HEK293 (cell line): ENCODE measurements around the gene BSDC1.
A peak's percentile ranks its signal among the peaks of the same experiment; 100 is the strongest.

Experiments
- CTCF ChIA-PET: fragments of 350-600 bp; formaldehyde crosslinking; extraction: SDS; loops from one replicate; lab custom pipeline; 2021; ENCODE audit warnings: antibody characterized with exemption; lab: Yijun Ruan, JAX
- POLR2A ChIA-PET: fragments of 300-600 bp; formaldehyde crosslinking; extraction: SDS; loops from one replicate; lab custom pipeline; 2020; ENCODE audit warnings: antibody characterized with exemption, inconsistent platforms; lab: Yijun Ruan, JAX
- H3K27ac ChIP-seq: fragments of 200-500 bp; sonication (Bioruptor generic); 2 replicates; pipeline ENCODE4 v1.5.1; 2014; ENCODE audit warnings: low read depth, low read length, control low read depth, inconsistent platforms; ENCODE audit errors: extremely low read depth
- H3K36me3 ChIP-seq, 2 experiments: fragments of 200-500 bp in 1 of 2; sonication (Bioruptor generic) in 1 of 2; 1 replicate in 1 of 2; 2 replicates in 1 of 2; pipeline ENCODE4 v1.5.1; 2014 to 2017; ENCODE audit warnings: inconsistent platforms in 2 of 2, low read length in 2 of 2; ENCODE audit not compliant: control insufficient read depth in 2 of 2, insufficient read depth in 1 of 2
- H3K4me1 ChIP-seq: fragments of 200-500 bp; sonication (Bioruptor generic); 2 replicates; pipeline ENCODE4 v1.5.1; 2014; ENCODE audit warnings: mild to moderate bottlenecking, low read length, inconsistent platforms; ENCODE audit not compliant: control insufficient read depth, insufficient read depth
- H3K4me3 ChIP-seq: 2 replicates; pipeline ENCODE4 v1.5.1; 2011; ENCODE audit warnings: low read depth, mild to moderate bottlenecking, control low read depth, low read length, moderate library complexity
- H3K9me3 ChIP-seq: fragments of 200-500 bp; sonication (Bioruptor generic); 2 replicates; pipeline ENCODE4 v1.5.1; 2014; ENCODE audit warnings: low read depth, low read length, inconsistent platforms; ENCODE audit not compliant: control insufficient read depth, insufficient read depth
- GLI2 ChIP-seq: fragments of 450-650 bp; formaldehyde crosslinking; IDR thresholded peaks from 2 replicates; pipeline ENCODE4; 2017; ENCODE audit warnings: missing biosample characterization, missing genetic modification characterization, low read depth, borderline replicate concordance
- GLI4 ChIP-seq: fragments of 450-650 bp; formaldehyde crosslinking; IDR thresholded peaks from 2 replicates; pipeline ENCODE4 v1.5.1; 2016; ENCODE audit warnings: missing biosample characterization, missing genetic modification characterization
- HOXD13 ChIP-seq: sonication (generic); formaldehyde crosslinking; IDR thresholded peaks from 2 replicates; pipeline ENCODE4 v1.8.0; 2022; ENCODE audit warnings: missing genetic modification reagents, borderline replicate concordance
- OSR2 ChIP-seq: fragments of 450-650 bp; formaldehyde crosslinking; IDR thresholded peaks from 2 replicates; pipeline ENCODE4 v1.5.1; 2016; ENCODE audit warnings: missing biosample characterization, missing genetic modification characterization
- ZNF121 ChIP-seq: fragments of 450-650 bp; formaldehyde crosslinking; IDR thresholded peaks from 2 replicates; pipeline ENCODE4 v1.5.1; 2016; ENCODE audit warnings: missing biosample characterization, missing genetic modification characterization
- ZNF146 ChIP-seq: fragments of 450-650 bp; formaldehyde crosslinking; IDR thresholded peaks from 2 replicates; pipeline ENCODE4 v1.5.1; 2016; ENCODE audit warnings: missing biosample characterization, missing genetic modification characterization
- ZNF169 ChIP-seq: fragments of 450-650 bp; formaldehyde crosslinking; IDR thresholded peaks from 2 replicates; pipeline ENCODE4 v1.5.1; 2016; ENCODE audit warnings: missing biosample characterization, missing genetic modification characterization
- ZNF184 ChIP-seq: fragments of 450-650 bp; IDR thresholded peaks from 2 replicates; pipeline ENCODE4 v1.5.1; 2018; ENCODE audit warnings: missing biosample characterization, mild to moderate bottlenecking, missing genetic modification characterization
- ZNF2 ChIP-seq: fragments of 450-650 bp; formaldehyde crosslinking; IDR thresholded peaks from 2 replicates; pipeline ENCODE4 v1.5.1; 2016; ENCODE audit warnings: missing biosample characterization, missing genetic modification characterization
- ZNF280D ChIP-seq: fragments of 450-650 bp; formaldehyde crosslinking; IDR thresholded peaks from 2 replicates; pipeline ENCODE4 v1.5.1; 2016; ENCODE audit warnings: missing biosample characterization, missing genetic modification characterization
- ZNF335 ChIP-seq: fragments of 450-650 bp; formaldehyde crosslinking; conservative IDR thresholded peaks from 2 replicates; pipeline ENCODE4 v1.5.1; 2016; ENCODE audit warnings: missing biosample characterization, missing genetic modification characterization
- ZNF488 ChIP-seq: fragments of 450-650 bp; formaldehyde crosslinking; IDR thresholded peaks from 2 replicates; pipeline ENCODE4 v1.5.1; 2016; ENCODE audit warnings: missing biosample characterization, missing genetic modification characterization
- ZNF596 ChIP-seq: fragments of 450-650 bp; IDR thresholded peaks from 2 replicates; pipeline ENCODE4 v1.5.0; 2018; ENCODE audit warnings: missing biosample characterization, mild to moderate bottlenecking, missing genetic modification characterization, moderate library complexity
- ZNF621 ChIP-seq: fragments of 450-650 bp; formaldehyde crosslinking; IDR thresholded peaks from 2 replicates; pipeline ENCODE4 v1.5.1; 2017; ENCODE audit warnings: missing biosample characterization, missing genetic modification characterization
- ZNF843 ChIP-seq: fragments of 450-650 bp; formaldehyde crosslinking; IDR thresholded peaks from 2 replicates; pipeline ENCODE4 v1.5.1; 2016; ENCODE audit warnings: missing biosample characterization, missing genetic modification characterization
- ZSCAN18 ChIP-seq: fragments of 450-650 bp; formaldehyde crosslinking; IDR thresholded peaks from 2 replicates; pipeline ENCODE4 v1.5.1; 2016; ENCODE audit warnings: missing biosample characterization, missing genetic modification characterization
- ZSCAN5A ChIP-seq: fragments of 450-650 bp; formaldehyde crosslinking; IDR thresholded peaks from 2 replicates; pipeline ENCODE4 v1.5.1; 2016; ENCODE audit warnings: missing biosample characterization, missing genetic modification characterization
- TF ChIP-seq, protein P1 (sequence below): fragments of 450-650 bp; formaldehyde crosslinking; IDR thresholded peaks from 2 replicates; pipeline ENCODE4 v1.5.1; 2017; ENCODE audit warnings: missing biosample characterization, missing genetic modification characterization
- TF ChIP-seq, protein P2 (sequence below): fragments of 450-650 bp; formaldehyde crosslinking; IDR thresholded peaks from 2 replicates; pipeline ENCODE4 v1.5.1; 2016; ENCODE audit warnings: missing biosample characterization, missing genetic modification characterization

The BSDC1 gene

DNA sequence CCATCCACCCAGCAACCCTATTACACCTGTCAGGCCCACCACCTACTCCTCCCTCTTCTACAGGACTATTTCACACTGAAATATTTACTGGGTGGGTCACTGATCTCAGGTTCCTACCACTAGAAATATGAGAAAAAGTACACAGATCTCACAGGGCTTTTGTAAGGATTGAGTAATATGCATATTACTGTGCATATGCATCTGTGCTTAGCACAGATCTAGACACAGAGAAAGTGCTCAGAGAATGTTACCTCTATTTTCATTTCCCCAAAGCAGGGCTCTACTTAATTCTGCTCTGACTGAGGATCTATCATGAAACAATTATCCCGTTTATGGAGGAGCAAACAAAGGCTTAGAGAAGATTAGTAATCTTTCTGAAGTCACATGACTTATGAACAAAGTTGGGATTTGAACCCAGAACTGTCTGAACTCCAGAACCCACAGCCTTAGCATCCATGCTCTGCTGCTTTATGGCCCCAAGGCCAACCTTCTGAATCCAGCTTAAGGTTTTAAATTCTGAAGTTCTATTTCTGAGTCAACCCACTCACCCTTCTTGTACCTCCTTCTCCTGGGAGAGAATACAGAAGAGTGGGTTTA is 20.1 kb downstream of the BSDC1 start:
- CTCF ChIA-PET: interaction anchor here (0.5 to 0.6 kb wide), 2 partner anchors 21 to 159 kb away, joined by 3 read pairs; no protein-coding TSS in a partner anchor
- no peaks in the 10 kb centered on the region for H3K9me3 ChIP-seq
- peaks cover 27 to 94% of the 10 kb centered on the region in 2 experiments; a peak in 2 of 3 replicates for H3K36me3 ChIP-seq
- POLR2A ChIA-PET: no interaction called here
- H3K27ac ChIP-seq: no peak overlapping the region
- H3K4me3 ChIP-seq: no peak overlapping the region
- TF ChIP-seq OSR2 (tag by site-specific recombination) (no peak), ZSCAN18 (tag by site-specific recombination) (no peak), ZNF169 (no peak), ZNF2 (tag by site-specific recombination) (no peak), ZNF184 (tag by site-specific recombination) (no peak), ZNF488 (tag by site-specific recombination) (no peak), ZNF621 (tag by site-specific recombination) (no peak), GLI4 (tag by site-specific recombination) (no peak), ZNF596 (tag by site-specific recombination) (no peak), ZNF335 (tag by site-specific recombination) (no peak), GLI2 (tag by site-specific recombination) (no peak), ZNF121 (tag by site-specific recombination) (no peak), ZNF146 (tag by site-specific recombination) (no peak)
- no peaks in the 10 kb centered on the region for H3K4me1 ChIP-seq

DNA sequence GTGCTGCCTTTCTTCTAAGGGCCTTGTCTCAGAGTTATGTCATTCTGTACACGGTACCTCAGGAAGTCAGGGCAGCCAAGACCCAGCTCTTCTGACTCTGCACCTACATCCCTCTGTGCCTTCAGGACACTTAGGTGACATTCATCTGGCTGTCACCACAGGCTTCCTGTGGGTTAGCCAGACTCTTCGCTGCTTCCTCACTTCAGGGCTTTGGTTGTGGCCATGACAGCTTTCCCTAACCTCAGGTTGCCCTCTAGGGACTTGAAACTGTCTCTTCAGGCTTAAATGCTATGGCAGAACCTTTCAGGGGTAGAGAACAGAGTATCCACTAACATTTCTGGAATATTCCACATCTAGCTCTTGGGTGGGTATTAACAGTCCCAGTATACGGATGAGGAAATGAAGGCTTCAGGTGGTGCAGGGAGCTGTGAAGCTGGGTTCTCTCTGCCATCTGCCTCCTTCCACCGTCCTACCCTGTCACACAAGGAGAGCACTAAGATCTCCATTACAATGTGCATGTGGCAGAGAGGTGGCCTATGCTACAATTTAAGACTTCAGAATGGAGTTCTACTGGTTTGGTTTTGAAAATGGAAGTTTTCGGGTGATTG is 22.0 kb downstream of the BSDC1 start:
- Histone ChIP-seq H3K4me3 (no peak overlapping the region), H3K9me3 (no peaks in the 10 kb centered on the region), H3K4me1 (no peaks in the 10 kb centered on the region), H3K36me3 (peaks cover 23 to 94% of the 10 kb centered on the region in 2 experiments; a peak in 2 of 3 replicates), H3K27ac (no peak overlapping the region)
- ChIA-PET POLR2A (no interaction called here), CTCF (interaction anchor here (0.7 to 1.1 kb wide), 2 partner anchors 67 to 156 kb away, joined by 4 read pairs; no protein-coding TSS in a partner anchor)
- TF ChIP-seq HOXD13 (CRISPR knock-in tag) (no peak), ZNF280D (tag by site-specific recombination) (no peak), ZSCAN5A (no peak), ZNF843 (tag by site-specific recombination) (no peak)
- TF ChIP-seq, protein P1, sequence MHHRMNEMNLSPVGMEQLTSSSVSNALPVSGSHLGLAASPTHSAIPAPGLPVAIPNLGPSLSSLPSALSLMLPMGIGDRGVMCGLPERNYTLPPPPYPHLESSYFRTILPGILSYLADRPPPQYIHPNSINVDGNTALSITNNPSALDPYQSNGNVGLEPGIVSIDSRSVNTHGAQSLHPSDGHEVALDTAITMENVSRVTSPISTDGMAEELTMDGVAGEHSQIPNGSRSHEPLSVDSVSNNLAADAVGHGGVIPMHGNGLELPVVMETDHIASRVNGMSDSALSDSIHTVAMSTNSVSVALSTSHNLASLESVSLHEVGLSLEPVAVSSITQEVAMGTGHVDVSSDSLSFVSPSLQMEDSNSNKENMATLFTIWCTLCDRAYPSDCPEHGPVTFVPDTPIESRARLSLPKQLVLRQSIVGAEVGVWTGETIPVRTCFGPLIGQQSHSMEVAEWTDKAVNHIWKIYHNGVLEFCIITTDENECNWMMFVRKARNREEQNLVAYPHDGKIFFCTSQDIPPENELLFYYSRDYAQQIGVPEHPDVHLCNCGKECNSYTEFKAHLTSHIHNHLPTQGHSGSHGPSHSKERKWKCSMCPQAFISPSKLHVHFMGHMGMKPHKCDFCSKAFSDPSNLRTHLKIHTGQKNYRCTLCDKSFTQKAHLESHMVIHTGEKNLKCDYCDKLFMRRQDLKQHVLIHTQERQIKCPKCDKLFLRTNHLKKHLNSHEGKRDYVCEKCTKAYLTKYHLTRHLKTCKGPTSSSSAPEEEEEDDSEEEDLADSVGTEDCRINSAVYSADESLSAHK: 0 out of 2 replicates have a peak, but pooled peaks have one; percentile 27
- TF ChIP-seq, protein P2, sequence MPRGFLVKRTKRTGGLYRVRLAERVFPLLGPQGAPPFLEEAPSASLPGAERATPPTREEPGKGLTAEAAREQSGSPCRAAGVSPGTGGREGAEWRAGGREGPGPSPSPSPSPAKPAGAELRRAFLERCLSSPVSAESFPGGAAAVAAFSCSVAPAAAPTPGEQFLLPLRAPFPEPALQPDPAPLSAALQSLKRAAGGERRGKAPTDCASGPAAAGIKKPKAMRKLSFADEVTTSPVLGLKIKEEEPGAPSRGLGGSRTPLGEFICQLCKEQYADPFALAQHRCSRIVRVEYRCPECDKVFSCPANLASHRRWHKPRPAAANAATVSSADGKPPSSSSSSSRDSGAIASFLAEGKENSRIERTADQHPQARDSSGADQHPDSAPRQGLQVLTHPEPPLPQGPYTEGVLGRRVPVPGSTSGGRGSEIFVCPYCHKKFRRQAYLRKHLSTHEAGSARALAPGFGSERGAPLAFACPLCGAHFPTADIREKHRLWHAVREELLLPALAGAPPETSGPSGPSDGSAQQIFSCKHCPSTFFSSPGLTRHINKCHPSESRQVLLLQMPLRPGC: no peak
